Measurements from ENCODE around the gene FAM50A.

FAM50A gene

GRCh38 chrX:154462396-154462795, 18.5 kb downstream of the FAM50A start:
- H3K4me2 ChIP-seq (ENCODE audit: low read depth, low read length, poor library complexity, severe bottlenecking) = no peak overlapping the region
- H3K9me3 ChIP-seq (ENCODE audit: insufficient read depth, low read length) = no peaks in the 10 kb centered on the region
- TF ChIP-seq EZH2phosphoT487 (conservative IDR thresholded peaks at IDR 0.05; ENCODE audit: low read length) = no peak
- no peak for TF ChIP-seq CTCF (IDR thresholded peaks at IDR 0.05; ENCODE audit: insufficient read depth, low read length, poor library complexity, severe bottlenecking)
- H3K9ac ChIP-seq (ENCODE audit: low read length) = no peak overlapping the region
- H3K27ac ChIP-seq (ENCODE audit: low read depth, low read length) = no peak overlapping the region
- H3K79me2 ChIP-seq (ENCODE audit: insufficient read depth, low read length) = peaks cover 10% of the 10 kb centered on the region
- no peaks in the 10 kb centered on the region for H4K20me1 ChIP-seq (ENCODE audit: low read depth, low read length)
- no peaks in the 10 kb centered on the region for H3K27me3 ChIP-seq (ENCODE audit: low read length)
- H3K4me3 ChIP-seq (ENCODE audit: insufficient read depth, low read length, poor library complexity, severe bottlenecking) = no peak overlapping the region
- H3K36me3 ChIP-seq (ENCODE audit: low read length) = no peaks in the 10 kb centered on the region
- no peak overlapping the region for H2AFZ ChIP-seq (ENCODE audit: low read depth, low read length, severe bottlenecking)
- no peaks in the 10 kb centered on the region for H3K9me2 ChIP-seq (replicated peaks; ENCODE audit: insufficient read depth, low read length)
- 0 out of 2 replicates have a peak, but pooled peaks cover 1% of the 10 kb centered on the region for H3F3A ChIP-seq (ENCODE audit: insufficient read depth)

- H3K9ac ChIP-seq (ENCODE audit: low read length) = no peak overlapping the region
- no peaks in the 10 kb centered on the region for H3F3A ChIP-seq (ENCODE audit: insufficient read depth)
- H3K4me2 ChIP-seq (ENCODE audit: low read depth, low read length, poor library complexity, severe bottlenecking) = no peak overlapping the region
- H4K20me1 ChIP-seq (ENCODE audit: low read depth, low read length) = no peaks in the 10 kb centered on the region
- no peak overlapping the region for H3K4me3 ChIP-seq (ENCODE audit: insufficient read depth, low read length, poor library complexity, severe bottlenecking)
- no peaks in the 10 kb centered on the region for H3K36me3 ChIP-seq (ENCODE audit: low read length)
- no peaks in the 10 kb centered on the region for H3K9me3 ChIP-seq (ENCODE audit: insufficient read depth, low read length)
- H3K9me2 ChIP-seq (replicated peaks; ENCODE audit: insufficient read depth, low read length) = no peaks in the 10 kb centered on the region
- H3K27me3 ChIP-seq (ENCODE audit: low read length) = no peaks in the 10 kb centered on the region
- no peak overlapping the region for H3K27ac ChIP-seq (ENCODE audit: low read depth, low read length)
- TF ChIP-seq EZH2phosphoT487 (conservative IDR thresholded peaks at IDR 0.05; ENCODE audit: low read length) (no peak), CTCF (IDR thresholded peaks at IDR 0.05; ENCODE audit: insufficient read depth, low read length, poor library complexity, severe bottlenecking) (no peak)
- H2AFZ ChIP-seq (ENCODE audit: low read depth, low read length, severe bottlenecking) = no peak overlapping the region
- H3K79me2 ChIP-seq (ENCODE audit: insufficient read depth, low read length) = peaks cover 7% of the 10 kb centered on the region
Measured at GRCh38 chrX:154463611-154464220, 19.8 kb downstream of the FAM50A start.

GRCh38 chrX:154464806-154465365, 20.9 kb downstream of the FAM50A start:
- Histone ChIP-seq H3K36me3 (ENCODE audit: low read length) (no peaks in the 10 kb centered on the region), H2AFZ (ENCODE audit: low read depth, low read length, severe bottlenecking) (no peak overlapping the region), H3K4me2 (ENCODE audit: low read depth, low read length, poor library complexity, severe bottlenecking) (no peak overlapping the region), H3K79me2 (ENCODE audit: insufficient read depth, low read length) (no peaks in the 10 kb centered on the region), H3F3A (ENCODE audit: insufficient read depth) (no peaks in the 10 kb centered on the region), H3K9ac (ENCODE audit: low read length) (no peak overlapping the region), H3K27me3 (ENCODE audit: low read length) (no peaks in the 10 kb centered on the region), H3K9me2 (replicated peaks; ENCODE audit: insufficient read depth, low read length) (no peaks in the 10 kb centered on the region), H4K20me1 (ENCODE audit: low read depth, low read length) (no peaks in the 10 kb centered on the region), H3K27ac (ENCODE audit: low read depth, low read length) (no peak overlapping the region), H3K4me3 (ENCODE audit: insufficient read depth, low read length, poor library complexity, severe bottlenecking) (no peak overlapping the region), H3K9me3 (ENCODE audit: insufficient read depth, low read length) (no peaks in the 10 kb centered on the region)
- TF ChIP-seq CTCF (IDR thresholded peaks at IDR 0.05; ENCODE audit: insufficient read depth, low read length, poor library complexity, severe bottlenecking) = no peak
- no peak for TF ChIP-seq EZH2phosphoT487 (conservative IDR thresholded peaks at IDR 0.05; ENCODE audit: low read length)
